Cardiac fibroblast (primary cell): ENCODE data around the gene ZC3H18.
"Not testable (repeated sequence)": the region's sequence is repeated elsewhere in the genome, so short reads cannot be mapped to it uniquely, and the experiment has no call there.

ENCODE experiments used
- DNase-seq, 2 donors: peaks; one replicate each; pipeline versions ENCODE4 v3.0.0 to v3.0.0-alpha.2; 2010; ENCODE audit warnings: low read depth in 2 of 2
- H3K4me3 ChIP-seq, 2 donors: replicated peaks in 1 of 2; 1 replicate in 1 of 2; 2 replicates in 1 of 2; pipeline ENCODE4 v1.5.1; 2011; ENCODE audit warnings: low read depth in 2 of 2, low read length in 2 of 2, mild to moderate bottlenecking in 2 of 2, moderate library complexity in 1 of 2
- CTCF ChIP-seq: IDR thresholded peaks from one replicate; pipeline ENCODE4 v1.5.1; 2011; ENCODE audit warnings: low read depth, mild to moderate bottlenecking, low read length, inconsistent platforms

ZC3H18 gene

GRCh38 chr16:88667461-88667860, 97.3 kb downstream of the ZC3H18 start:
- peak in 1 of 2 donors; percentile 32 for DNase-seq
- peak; percentile 26 for TF ChIP-seq CTCF
- H3K4me3 ChIP-seq, result no peak overlapping the region

- not testable (repeated sequence) for DNase-seq, H3K4me3 ChIP-seq
Measured at GRCh38 chr16:88669493-88669892, 99.3 kb downstream of the ZC3H18 start.

GRCh38 chr16:88669980-88670379, 99.8 kb downstream of the ZC3H18 start:
- peak in 1 of 2 donors; percentile 43 for DNase-seq
- no peak for TF ChIP-seq CTCF
- no peak overlapping the region for H3K4me3 ChIP-seq

GRCh38 chr16:88671806-88672205, 101.6 kb downstream of the ZC3H18 start:
- DNase-seq, result no peak
- no peak for TF ChIP-seq CTCF
- no peak overlapping the region for H3K4me3 ChIP-seq

- TF ChIP-seq CTCF, result no peak
- DNase-seq, result no peak
- H3K4me3 ChIP-seq, result no peak overlapping the region
Measured at GRCh38 chr16:88672776-88673175, 102.6 kb downstream of the ZC3H18 start.

GRCh38 chr16:88673716-88674379, 103.6 kb downstream of the ZC3H18 start:
- DNase-seq, result no peak
- H3K4me3 ChIP-seq, result no peak overlapping the region
- TF ChIP-seq CTCF, result no peak

- H3K4me3 ChIP-seq, result no peak overlapping the region
- TF ChIP-seq CTCF, result no peak
- no peak for DNase-seq
Measured at GRCh38 chr16:88676502-88677242, 106.5 kb downstream of the ZC3H18 start.
